Rectal smooth muscle tissue (tissue), 1 donor: Measurements from ENCODE around the gene TBC1D3B.
"Not testable (repeated sequence)": the region's sequence is repeated elsewhere in the genome, so short reads cannot be mapped to it uniquely, and the experiment has no call there.

Experiments
- H3K27ac ChIP-seq: one replicate; pipeline ENCODE4 v1.7.0; 2013; ENCODE audit warnings: low read depth, low read length, inconsistent platforms
- H3K27me3 ChIP-seq: one replicate; pipeline ENCODE4 v1.7.0; 2013; ENCODE audit warnings: low read length; ENCODE audit not compliant: control insufficient read depth, insufficient read depth
- H3K36me3 ChIP-seq: one replicate; pipeline ENCODE4 v1.7.0; 2013; ENCODE audit warnings: low read length; ENCODE audit not compliant: control insufficient read depth, insufficient read depth
- H3K4me1 ChIP-seq: one replicate; pipeline ENCODE4 v1.7.0; 2013; ENCODE audit warnings: low read length; ENCODE audit not compliant: control insufficient read depth, insufficient read depth
- H3K4me3 ChIP-seq: one replicate; pipeline ENCODE4 v1.7.0; 2013; ENCODE audit warnings: low read length
- H3K9ac ChIP-seq: one replicate; pipeline ENCODE4 v1.7.0; 2013; ENCODE audit warnings: low read length

The TBC1D3B gene

DNA sequence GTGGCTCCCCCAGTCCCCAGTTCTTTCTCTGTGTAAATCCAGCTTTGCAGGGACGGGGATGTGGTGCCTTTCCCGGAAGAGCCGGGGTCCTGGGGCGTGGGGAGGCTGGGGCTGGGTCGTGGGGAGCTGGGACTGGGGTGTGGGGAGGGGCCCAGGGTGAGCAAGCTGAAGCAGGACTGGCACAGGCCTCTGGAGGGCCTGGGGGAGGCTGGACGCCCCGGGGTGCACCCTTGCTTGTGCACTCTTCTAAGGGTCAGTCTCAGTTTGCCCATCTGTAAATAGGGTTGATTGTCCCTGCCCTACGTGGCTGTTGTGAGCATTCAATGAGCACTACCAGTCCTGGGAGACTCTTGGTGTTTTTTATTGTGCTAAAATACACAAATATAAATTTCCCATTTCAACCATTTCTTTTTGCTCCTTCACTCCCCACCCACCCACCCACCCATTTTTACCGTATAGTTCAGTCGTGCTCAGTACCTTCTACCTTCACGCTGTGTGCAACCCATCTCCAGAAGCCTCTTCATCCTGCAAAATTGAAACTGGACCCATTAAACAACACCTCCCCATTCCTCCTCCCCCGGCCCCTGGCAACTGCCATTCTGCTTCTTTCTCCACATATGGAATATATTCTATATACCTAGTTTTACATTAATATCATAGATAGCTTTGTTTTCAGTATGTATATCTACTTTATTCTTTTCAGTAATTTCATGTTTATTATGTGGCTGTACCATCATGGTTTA, 7.8 kb upstream of the TBC1D3B start:
- Histone ChIP-seq H3K27ac (no peak overlapping the region), H3K36me3 (no peaks in the 10 kb centered on the region), H3K9ac (no peak overlapping the region), H3K4me3 (peak overlapping the region; percentile 57), H3K4me1 (no peaks in the 10 kb centered on the region), H3K27me3 (peaks cover 3% of the 10 kb centered on the region)

DNA sequence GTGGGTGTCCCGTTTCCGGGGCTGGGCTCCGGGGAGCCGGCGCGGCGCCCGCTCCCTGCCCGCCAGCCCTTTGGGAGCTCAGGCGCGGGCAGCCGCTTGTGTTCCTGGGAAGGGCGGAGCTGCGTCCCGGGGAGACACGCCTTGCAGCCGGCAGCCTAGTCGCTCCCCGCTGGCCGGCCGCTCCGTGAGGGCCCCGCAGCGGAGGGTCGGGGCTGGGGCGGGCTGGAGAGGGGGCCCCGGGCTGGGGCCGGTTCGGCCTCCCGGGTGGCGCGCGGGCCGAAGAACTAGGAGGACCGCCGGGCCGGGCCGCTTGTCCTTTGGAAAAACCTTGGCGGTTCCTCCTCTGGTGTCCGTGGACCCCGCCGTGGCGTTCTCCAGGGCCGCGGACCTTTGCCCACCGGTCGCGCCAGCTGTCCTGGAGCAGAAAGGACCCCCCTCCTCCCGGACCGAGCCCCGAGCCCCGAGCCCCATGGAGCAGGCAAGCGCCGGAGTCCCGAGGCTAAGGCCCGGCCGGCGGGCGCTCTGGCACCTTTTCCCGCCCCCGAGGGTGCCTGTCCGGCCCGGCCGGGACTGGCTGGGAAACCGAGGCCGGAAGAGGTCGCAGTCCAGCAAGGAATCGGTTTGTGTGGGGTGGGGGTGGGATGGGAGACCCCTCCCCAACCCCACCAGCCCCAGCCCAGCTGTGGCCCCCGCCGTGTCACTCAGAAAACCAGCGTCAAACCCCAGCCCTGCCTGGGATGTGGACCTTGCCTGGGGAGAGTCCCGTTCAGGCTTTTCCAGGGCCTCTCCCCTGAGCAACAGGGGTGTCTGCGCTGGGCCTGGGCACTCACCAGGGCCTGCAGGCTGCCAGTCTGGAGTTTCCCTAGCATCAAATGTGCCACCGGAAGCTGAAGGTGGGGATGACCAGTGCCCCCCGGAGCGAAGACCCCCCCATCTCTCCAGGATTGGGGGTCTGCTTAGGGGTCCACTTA, 6.8 kb upstream of the TBC1D3B start:
- Histone ChIP-seq H3K27me3 (peaks cover 3% of the 10 kb centered on the region), H3K36me3 (no peaks in the 10 kb centered on the region), H3K4me1 (no peaks in the 10 kb centered on the region), H3K27ac (no peak overlapping the region), H3K9ac (no peak overlapping the region), H3K4me3 (peak overlapping the region; percentile 57)

DNA sequence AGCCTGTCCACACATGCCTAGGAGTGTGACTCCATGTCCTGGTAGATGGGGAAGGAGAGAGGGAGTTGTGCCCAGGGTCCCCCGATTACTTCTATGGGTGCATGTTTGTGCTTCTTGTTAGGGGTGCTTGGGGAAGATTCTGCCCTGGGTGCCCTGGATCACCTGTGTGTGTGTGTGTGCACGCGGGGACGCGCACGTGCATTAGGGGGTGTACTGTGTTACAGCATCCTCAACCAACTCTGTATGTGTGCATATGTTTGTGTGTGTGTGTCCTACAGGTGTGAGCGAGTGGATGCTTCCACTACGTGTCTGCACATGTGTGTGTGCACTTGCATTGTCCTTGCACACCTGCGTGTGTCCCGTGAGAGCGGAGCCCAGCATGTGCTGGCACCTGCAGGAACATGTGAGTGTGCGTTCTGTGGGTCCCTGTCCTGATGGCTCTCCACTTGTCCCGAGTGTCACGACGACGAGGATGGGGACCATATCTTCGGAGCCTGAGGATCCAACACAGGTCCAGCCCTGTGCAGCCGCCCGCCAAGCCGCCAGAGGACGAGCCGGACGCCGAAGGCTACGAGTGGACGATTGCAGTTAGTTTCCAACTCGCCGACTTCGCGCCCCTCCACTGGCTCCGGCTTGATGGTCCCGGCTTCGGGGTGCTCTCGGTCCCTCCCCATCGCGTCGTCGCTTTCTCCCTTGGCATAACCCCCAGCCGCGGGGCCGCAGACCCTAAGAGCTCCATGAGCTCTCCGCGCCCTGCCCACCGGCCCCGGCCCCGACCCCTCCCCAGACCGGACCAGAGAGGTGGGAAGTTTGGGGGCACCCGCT, 6.0 kb upstream of the TBC1D3B start:
- Histone ChIP-seq H3K36me3 (no peaks in the 10 kb centered on the region), H3K4me3 (peak overlapping the region; percentile 57), H3K27me3 (peaks cover 3% of the 10 kb centered on the region), H3K27ac (no peak overlapping the region), H3K9ac (no peak overlapping the region), H3K4me1 (no peaks in the 10 kb centered on the region)

DNA sequence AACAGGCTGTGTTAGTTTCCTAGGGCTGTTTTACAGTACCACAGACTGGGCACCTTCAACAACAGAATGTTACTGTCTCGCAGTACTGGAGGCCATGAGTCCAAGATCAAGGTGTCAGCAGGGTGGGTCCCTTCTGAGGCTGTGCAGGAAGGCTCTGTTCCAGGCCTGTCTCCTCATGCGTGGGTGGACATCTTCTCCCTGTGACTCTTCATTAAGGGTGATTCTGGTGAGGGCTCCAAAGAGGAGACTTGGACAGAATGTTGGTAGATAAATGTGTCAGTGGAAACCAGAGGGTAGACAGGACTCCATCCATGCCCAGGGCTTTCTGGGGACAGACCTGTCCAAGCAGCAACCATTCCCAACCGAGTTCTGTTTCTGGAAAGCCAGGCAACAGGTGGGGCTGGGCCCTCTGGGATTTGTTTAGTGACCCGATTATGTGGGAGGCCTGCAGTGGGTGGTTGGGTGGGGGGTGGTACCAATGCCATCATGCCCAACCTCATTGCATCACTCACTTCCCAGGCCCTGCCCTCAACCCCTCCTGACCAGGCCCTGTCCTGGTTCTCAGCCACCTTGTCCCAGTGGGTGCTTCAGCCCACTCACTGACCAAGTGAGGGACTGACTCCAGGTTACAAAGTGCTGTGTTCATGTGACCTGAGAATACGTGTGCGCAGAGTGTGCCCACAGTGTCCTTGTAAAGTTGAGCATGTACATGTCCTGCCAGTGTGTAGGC, 5.2 kb upstream of the TBC1D3B start:
- not testable (repeated sequence) for H3K27ac ChIP-seq, H3K36me3 ChIP-seq, H3K9ac ChIP-seq, H3K4me3 ChIP-seq, H3K27me3 ChIP-seq, H3K4me1 ChIP-seq

DNA sequence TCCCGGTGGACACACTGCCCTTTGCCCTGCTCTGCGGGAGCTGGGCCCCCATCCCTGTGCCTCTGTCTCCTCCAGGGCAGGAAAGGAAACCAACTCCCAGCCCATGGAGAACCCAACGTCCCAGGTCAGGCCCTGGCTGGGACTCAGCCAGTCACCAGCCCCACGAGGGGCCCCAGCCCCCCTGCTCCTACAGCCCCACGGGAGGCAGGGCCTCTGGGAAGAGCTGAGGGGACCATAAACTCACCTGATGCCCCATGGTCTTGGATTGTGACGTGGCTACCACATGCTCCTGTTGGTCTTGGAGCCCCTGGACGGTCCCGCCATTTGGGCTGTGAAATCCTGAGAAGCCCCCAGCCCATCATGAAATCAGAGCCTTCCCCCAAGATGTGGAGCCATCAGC, 7.6 kb downstream of the TBC1D3B start:
- H3K27me3 ChIP-seq, H3K4me3 ChIP-seq, H3K4me1 ChIP-seq, H3K27ac ChIP-seq, H3K9ac ChIP-seq, H3K36me3 ChIP-seq: not testable (repeated sequence)

DNA sequence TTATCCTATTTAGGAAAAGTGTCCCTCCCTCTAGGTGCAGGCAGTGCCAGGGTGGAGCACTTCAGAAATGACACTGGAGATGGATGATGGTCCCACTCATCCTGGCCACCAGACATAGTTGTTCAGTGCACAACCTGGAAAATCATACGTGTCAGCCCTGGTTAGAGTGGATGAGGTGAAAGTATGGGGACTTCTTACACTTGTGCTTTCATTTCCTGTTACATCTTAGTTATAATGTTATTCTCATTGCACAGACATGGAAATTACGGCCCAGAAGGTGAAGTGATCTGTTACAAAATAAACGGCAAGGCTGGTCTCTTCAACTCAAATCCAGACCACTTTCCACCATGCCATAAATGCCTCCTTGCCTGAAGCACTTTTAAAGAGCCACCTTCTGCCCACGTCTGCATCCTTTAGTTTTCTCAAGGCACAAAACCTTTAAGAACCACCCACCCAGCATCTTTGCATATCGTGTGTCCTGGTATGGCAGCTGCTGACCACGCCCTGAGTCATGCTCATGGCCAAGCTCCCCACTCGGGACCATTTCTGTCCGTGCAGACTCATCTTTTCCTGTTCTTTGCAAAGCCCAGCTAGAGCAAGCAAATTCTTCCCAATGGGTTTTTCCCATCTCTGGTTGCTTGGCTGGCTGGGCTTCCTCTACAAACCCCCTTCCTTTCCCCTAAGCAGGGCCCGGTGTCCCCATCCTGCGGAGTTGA, 22.4 kb downstream of the TBC1D3B start:
- H3K27me3 ChIP-seq: no peaks in the 10 kb centered on the region
- no peaks in the 10 kb centered on the region for H3K36me3 ChIP-seq
- no peak overlapping the region for H3K9ac ChIP-seq
- no peak overlapping the region for H3K4me3 ChIP-seq
- no peaks in the 10 kb centered on the region for H3K4me1 ChIP-seq
- no peak overlapping the region for H3K27ac ChIP-seq

DNA sequence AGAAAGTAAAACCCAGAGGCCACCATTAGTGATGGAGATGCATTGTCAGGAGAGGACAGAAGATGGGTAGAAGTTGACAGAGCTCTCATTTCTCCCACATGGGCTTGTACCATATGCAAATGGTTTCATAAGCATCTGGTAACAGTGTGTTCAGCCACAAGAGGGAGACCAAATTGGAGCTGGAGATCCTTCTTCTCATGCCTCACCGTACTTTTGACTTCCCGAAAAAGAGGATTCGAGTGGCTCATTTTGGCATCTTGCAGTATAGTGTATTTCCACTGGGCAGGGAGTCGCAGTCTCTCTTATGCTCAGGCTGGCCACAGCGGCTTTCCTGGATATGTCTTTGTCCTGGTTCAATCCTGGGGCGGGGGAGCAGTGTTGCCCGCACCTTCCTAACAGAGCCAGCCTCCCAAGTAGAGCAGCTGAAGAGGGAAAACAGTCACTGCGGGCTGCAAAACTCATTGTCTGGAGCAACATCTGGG, 23.8 kb downstream of the TBC1D3B start:
- no peak overlapping the region for H3K4me3 ChIP-seq
- no peak overlapping the region for H3K27ac ChIP-seq
- H3K27me3 ChIP-seq: no peaks in the 10 kb centered on the region
- H3K9ac ChIP-seq: no peak overlapping the region
- H3K36me3 ChIP-seq: no peaks in the 10 kb centered on the region
- no peaks in the 10 kb centered on the region for H3K4me1 ChIP-seq

DNA sequence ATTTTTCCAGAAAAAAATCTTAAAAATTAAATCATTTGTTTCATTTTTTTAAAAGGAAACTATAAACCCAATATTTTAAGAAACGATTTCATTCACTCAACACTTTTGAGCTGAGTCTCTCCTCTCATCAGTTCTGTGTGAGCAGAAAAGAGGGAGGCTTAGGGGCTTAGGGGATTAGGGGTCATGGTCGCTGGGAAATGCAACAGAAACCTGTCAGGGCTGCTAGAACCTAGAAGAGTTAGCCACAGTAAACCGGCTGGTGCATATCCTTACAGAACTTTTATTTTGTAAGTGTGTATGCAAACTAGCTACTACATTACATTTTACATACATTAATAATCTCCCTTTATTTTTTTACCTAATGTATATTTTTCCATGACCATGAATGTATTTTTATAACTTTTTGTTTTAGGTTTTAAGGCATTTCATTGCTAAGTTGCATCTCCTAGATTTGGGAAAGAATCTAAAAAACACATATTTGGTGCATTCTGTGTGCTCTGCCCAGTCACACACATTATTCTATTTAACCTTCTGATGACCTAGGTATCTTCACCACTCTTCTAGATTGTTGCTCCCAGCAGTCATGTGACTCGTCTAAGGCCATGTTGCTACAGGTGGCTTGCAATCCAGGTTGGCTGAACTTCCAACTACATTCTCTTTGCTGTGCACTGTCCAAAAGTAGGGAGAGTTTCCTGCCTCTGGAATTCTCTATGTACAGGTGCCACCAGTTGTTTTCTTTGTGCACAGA, 24.4 kb downstream of the TBC1D3B start:
- H3K4me3 ChIP-seq: no peak overlapping the region
- no peak overlapping the region for H3K27ac ChIP-seq
- no peaks in the 10 kb centered on the region for H3K4me1 ChIP-seq
- no peak overlapping the region for H3K9ac ChIP-seq
- no peaks in the 10 kb centered on the region for H3K27me3 ChIP-seq
- H3K36me3 ChIP-seq: no peaks in the 10 kb centered on the region

DNA sequence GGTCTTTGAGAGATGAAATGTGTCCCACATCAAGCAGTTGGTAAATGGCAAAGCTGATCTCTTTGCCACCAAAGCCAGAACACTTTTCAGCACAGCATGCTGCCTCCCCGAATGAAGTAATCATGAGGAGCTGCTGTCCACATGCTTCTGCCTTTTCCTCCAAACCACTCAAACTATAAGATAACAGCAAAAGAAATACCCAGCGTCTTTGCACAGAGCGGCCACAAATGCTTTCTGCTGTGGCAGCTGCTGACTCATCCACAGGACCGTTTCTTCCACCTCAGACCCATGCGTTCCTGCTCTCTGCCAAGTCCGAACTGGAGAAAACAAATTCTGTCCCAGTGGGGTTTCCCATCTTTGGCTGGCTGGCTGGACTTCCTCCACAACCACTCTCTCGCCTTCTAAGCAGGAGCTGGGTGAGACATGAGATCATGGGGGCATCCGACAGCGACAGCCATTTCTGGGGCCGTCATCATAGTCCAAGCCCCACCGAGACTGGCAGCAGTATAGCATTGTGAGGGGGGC, 27.1 kb downstream of the TBC1D3B start:
- H3K4me1 ChIP-seq: no peaks in the 10 kb centered on the region
- H3K4me3 ChIP-seq: no peak overlapping the region
- H3K27ac ChIP-seq: no peak overlapping the region
- no peaks in the 10 kb centered on the region for H3K36me3 ChIP-seq
- no peak overlapping the region for H3K9ac ChIP-seq
- H3K27me3 ChIP-seq: no peaks in the 10 kb centered on the region

DNA sequence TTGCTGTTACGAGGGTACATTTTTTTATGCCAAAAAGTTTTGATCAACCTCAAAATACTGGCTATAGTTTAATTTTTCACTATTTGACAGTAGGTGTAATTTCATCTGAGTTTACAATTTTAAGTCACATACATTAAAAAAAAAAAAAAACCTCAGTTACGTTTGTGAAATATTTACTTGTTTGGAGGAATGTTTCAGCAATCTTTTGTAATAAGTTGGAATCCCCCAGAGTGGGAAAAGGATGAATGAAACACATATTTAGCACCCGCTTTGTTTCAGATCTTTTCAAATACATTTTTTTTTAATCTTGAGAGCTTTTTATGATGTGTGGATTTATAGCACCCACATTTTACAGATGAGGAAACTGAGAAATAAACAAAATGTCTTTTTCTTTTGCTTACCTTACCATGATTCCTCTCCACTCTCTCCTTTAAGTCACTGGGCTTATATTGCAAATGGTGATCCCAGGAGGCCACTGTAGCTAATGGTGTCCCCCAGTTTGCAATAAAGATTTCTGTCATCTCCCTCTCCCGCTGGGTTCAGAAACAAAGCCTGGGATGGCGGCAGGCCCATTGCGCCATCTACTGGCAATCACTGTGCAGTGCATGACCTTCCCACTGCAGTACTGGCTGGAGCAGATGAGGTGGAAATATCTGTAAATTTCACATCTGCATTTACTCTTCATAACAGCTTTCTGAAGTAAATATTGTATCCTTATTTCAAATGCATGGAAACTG, 27.7 kb downstream of the TBC1D3B start:
- no peak overlapping the region for H3K27ac ChIP-seq
- no peak overlapping the region for H3K9ac ChIP-seq
- H3K4me1 ChIP-seq: no peaks in the 10 kb centered on the region
- no peak overlapping the region for H3K4me3 ChIP-seq
- no peaks in the 10 kb centered on the region for H3K36me3 ChIP-seq
- no peaks in the 10 kb centered on the region for H3K27me3 ChIP-seq
